HG02885 (cell line): ENCODE measurements around the gene PLLP.

Experiments used
- ATAC-seq: cut with Tn5 transposase; IDR thresholded peaks from one replicate; pipeline ENCODE4 v1.9.1; 2021; ENCODE audit warnings: mild to moderate bottlenecking; ENCODE audit not compliant: unreplicated experiment, poor library complexity

The PLLP gene

DNA sequence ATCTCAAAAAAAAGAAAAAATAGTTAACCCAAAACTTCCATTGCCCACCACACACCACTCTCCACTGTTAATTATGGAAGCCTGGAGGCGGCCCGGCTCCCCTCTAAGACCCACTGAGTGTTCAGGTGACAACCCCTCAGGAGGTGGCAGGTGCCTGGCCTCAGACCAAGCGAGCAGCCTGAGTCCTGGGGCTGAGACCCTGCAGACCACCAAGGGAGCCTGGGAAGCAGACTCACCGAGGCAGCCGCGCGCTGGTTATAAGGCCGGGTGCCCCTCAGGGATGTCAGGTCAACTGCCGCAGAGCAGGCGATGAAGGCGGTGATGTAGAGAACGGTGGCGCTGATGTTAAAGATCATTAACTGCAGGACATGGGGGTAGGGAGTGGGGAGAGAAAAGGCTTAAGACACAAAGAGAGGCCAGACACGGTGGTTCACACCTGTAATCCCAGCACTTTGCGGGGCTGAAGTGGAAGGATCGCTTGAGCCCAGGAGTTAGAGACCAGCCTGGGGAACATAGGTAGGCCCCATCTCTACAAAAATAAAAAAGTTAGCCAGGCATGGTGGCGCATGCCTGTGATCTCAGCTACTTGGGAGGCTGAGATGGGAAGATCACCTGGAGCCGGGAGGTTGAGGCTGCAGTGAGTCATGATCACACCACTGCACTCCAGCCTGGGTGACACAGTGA, 26.1 kb downstream of the PLLP start:
- ATAC-seq: no peak

GRCh38 chr16:57257455-57258070, 26.9 kb downstream of the PLLP start:
- ATAC-seq: no peak

DNA sequence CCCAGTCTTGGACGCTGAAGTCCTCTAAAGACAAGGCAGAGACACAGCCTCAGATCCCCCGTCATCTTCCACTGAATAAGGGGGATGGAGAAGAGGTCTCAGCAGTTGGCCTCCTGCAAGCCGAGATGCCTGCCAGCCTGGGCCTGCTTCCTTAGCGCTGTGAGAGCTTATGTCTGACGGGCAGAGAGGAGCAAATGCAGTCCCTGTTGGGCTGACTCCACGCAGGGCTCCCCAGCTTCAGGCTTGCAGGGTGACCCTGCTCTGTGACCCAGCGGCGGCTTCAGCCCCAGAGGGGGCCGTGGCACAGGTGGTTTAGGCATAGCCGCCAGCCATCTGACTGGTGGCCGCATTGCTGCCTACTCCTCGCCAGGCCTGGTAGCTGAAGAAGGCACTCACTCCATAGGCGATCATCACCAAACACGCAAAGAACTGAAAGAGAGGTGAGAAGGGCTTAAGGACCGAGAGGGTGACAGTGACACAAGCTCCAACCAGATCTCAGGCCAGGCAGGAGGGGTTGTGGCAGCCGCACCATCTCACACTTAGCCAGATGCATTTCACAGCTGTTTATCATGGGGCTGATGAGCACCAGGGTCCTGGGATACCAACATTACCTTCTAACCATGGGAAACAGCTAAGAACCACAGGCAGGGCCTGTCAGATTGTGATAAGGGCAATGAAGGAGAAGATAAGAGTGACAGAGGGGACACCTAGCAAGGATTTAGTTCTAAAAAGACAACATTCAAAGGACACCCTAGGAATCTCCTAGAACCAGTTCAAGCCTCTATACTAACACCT, 27.7 kb downstream of the PLLP start:
- ATAC-seq: no peak

DNA sequence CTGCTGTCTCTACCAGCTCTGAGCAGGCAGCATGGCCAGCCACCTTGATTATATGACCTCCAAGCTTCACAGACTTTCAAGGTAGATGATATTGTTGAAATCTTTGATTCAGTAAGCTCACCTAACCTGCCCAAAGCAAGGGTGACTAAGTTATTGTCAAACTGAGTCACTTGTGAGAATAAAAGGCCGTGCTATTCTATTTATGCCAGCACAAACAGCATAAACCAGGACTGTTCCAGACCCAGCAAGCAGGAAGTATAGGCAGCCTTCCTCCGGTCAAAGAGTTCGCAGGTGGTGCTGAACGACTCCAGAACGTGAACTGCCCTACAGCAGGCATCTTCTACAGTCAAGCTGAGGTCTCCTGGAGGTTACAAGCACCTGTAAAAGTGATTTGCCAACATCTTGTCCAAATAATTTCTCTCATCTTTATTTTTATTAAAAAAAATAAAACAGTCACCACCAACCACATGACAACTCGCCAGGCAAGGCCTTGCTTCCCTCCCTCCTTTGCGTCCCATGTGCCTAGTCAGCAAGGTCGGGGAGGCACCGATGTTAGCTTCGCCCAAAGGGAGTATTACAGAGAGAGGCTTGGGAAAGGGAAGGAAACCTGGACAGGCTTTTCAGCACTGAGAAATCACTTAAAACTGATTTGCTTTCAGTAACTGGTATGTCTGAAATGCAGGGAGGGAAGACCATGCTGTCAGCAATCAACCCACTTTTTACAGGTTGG, 28.6 kb downstream of the PLLP start:
- ATAC-seq: no peak

- ATAC-seq: no peak
Measured at GRCh38 chr16:57253466-57253865, 31.0 kb downstream of the PLLP start.

- ATAC-seq: no peak
Measured at GRCh38 chr16:57252148-57252721, 32.2 kb downstream of the PLLP start.

GRCh38 chr16:57251352-57251751, 33.1 kb downstream of the PLLP start:
- no peak for ATAC-seq

DNA sequence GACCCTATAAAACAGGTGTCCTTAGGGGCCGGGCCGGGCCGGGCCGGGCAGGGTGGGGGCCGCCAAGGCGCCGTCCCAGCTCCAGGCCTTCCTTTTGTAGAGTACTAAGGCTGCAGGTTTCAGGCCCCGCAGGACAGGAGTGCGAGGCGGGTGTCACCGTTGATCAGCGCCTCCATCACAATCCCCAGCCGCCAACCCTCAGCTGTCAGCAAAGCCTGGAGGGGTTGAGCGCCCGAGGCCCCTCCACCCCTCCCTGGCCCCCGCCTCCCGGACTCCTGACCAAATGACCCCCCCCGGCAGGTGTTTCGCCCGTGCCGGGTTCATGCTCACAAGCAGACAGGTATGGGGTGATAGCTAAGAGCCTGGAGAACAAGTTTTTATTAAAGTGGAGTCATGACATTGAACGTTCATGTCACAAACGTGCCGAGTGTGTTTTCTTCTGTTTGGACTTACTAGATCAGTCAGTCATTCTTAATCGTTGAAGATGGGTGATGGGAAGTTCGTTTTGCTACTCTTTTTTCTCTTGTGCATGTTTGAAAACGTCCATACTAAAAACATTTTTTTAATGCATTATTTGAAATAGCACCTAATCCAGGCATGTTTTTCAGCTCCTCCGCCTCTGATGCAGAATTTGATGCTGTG, 38.9 kb downstream of the PLLP start:
- peak; percentile 21 for ATAC-seq

GRCh38 chr16:57244767-57245471, 39.6 kb downstream of the PLLP start, which contains the start of gene ARL2BP:
TSS of gene ARL2BP (plus strand) at chr16:57245259. CDS start at chr16:57245368, 109 bp downstream.
- ATAC-seq: peak; percentile 97

GRCh38 chr16:57244463-57244766, 40.1 kb downstream of the PLLP start:
- peak; percentile 14 for ATAC-seq

DNA sequence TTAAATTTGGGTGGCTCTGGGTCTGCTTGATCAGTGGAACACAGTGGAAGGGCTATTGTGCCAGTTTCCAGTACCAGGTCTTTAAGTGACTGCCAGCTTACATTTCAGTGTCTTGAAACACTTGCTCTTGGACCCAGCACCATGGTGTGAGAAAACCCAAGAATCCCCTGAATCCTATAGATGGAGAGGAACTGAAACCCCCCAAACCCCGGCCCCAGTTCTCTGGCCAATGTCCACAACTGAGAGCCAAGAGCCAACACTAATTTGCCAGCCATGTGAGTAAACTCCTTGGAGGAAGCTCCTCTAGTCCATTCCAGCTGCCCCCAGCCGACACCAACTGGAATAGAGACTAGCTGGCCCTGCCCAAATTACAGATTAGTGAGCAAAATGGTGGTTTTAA, 41.8 kb downstream of the PLLP start:
- ATAC-seq: no peak

DNA sequence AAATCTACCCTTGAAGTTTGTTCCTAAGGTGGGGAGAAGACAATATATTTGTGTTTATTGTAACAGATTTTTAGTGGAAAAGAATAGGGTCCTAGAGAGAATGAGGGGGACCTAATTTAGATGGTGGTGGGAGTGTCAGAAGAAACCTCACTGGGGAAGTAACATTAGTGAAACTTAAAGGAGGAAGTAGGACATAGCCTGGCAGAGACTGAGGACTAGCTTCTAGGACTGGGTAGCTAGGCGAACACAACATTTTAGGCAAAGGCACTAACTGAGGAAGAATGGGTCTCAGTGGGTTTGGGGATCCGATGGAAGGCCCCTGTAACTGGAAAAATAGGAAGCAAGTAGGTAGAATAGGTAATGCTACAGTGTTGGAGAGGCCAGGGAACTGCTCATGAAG, 43.6 kb downstream of the PLLP start:
- no peak for ATAC-seq

GRCh38 chr16:57239107-57239506, 45.4 kb downstream of the PLLP start:
- no peak for ATAC-seq

- ATAC-seq: no peak
Measured at GRCh38 chr16:57238682-57239081, 45.8 kb downstream of the PLLP start.

- no peak for ATAC-seq
Measured at GRCh38 chr16:57236022-57236350, 48.5 kb downstream of the PLLP start.

GRCh38 chr16:57235128-57236021, 49.1 kb downstream of the PLLP start:
- no peak for ATAC-seq

- no peak for ATAC-seq
Measured at GRCh38 chr16:57234707-57235092, 49.8 kb downstream of the PLLP start.

DNA sequence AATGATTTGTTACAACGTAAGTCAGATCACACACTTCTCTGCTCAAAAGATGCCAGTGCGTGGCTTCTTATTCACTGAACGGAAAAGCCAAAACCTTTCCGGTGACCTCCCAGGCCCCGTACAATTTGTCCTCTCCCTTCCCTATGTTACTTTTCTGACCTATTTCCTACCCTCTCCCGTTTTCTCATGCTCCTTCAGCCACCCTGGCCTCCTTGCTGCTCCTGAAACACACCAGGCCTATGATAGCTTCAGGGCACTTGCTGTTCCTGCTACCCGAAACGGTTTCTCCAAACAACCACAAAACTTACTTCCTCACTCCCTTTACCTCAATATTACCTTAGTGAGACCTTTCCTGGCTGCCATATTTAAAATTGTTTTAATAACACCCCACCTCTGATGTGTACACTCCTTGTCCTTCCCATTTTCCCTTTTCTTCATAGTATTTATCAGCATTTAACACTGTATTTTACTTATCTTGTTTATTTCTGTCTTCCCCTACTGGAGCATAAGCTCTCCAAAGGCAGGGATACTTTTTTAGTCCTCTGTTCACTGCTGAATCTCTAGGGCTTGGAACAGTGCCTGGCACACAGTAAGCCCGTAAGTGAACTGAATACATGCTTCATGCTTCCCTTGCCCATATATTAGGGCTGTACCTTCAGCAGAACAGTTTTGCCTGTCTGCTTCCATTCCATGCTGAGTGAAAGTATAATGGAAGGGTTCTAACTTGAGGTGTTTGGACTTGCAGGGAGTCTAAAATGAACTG, 50.3 kb downstream of the PLLP start:
- ATAC-seq: no peak
